NCI-H2029 (cell line): ENCODE results near the gene ABCG2.

Source experiments
- DNase-seq: peaks from one replicate; lab custom pipeline; 2025; lab: John Stamatoyannopoulos, UW

The ABCG2 gene

GRCh38 chr4:88158489-88159228, at the start of gene ABCG2:
Gene ABCG2 (minus strand): TSS chr4:88158639. CDS start chr4:88139995, 18,644 bp downstream.
- DNase-seq: no peak

- no peak for DNase-seq
These were observed 49.7 kb upstream of the ABCG2 start for GRCh38 chr4:88208156-88208555.

GRCh38 chr4:88207171-88207570, 48.7 kb upstream of the ABCG2 start:
- DNase-seq: no peak

GRCh38 chr4:88204882-88205281, 46.4 kb upstream of the ABCG2 start:
- no peak for DNase-seq

- no peak for DNase-seq
These were observed 44.0 kb upstream of the ABCG2 start for GRCh38 chr4:88202443-88202842.

- DNase-seq: no peak
These were observed 41.7 kb upstream of the ABCG2 start for GRCh38 chr4:88200186-88200585.

- no peak for DNase-seq
These were observed 38.2 kb upstream of the ABCG2 start for GRCh38 chr4:88196523-88197185.

- no peak for DNase-seq
These were observed 37.5 kb upstream of the ABCG2 start for GRCh38 chr4:88196013-88196365.

- DNase-seq: no peak
These were observed 37.0 kb upstream of the ABCG2 start for GRCh38 chr4:88195328-88196012.

GRCh38 chr4:88191404-88191803, 33.0 kb upstream of the ABCG2 start:
- no peak for DNase-seq

- DNase-seq: no peak
These were observed 31.6 kb upstream of the ABCG2 start for GRCh38 chr4:88189881-88190585.

GRCh38 chr4:88189418-88189738, 30.9 kb upstream of the ABCG2 start:
- DNase-seq: no peak

- DNase-seq: no peak
These were observed 30.4 kb upstream of the ABCG2 start for GRCh38 chr4:88188738-88189417.

- no peak for DNase-seq
These were observed 29.3 kb upstream of the ABCG2 start for GRCh38 chr4:88187766-88188165.

GRCh38 chr4:88185906-88186305, 27.5 kb upstream of the ABCG2 start:
- no peak for DNase-seq

- DNase-seq: no peak
These were observed 20.8 kb upstream of the ABCG2 start for GRCh38 chr4:88179261-88179660.

GRCh38 chr4:88178626-88179231, 20.3 kb upstream of the ABCG2 start:
- DNase-seq: no peak

GRCh38 chr4:88177983-88178625, 19.7 kb upstream of the ABCG2 start:
- no peak for DNase-seq

GRCh38 chr4:88172987-88173386, 14.5 kb upstream of the ABCG2 start:
- DNase-seq: no peak

GRCh38 chr4:88171206-88171605, 12.8 kb upstream of the ABCG2 start:
- DNase-seq: no peak

- DNase-seq: no peak
These were observed 10.9 kb upstream of the ABCG2 start for GRCh38 chr4:88169298-88169697.
